Keratinocyte (primary cell): ENCODE measurements around the gene NCAPD3. TPM values are rescaled to one million over a fixed set of nuclear protein-coding genes. Genes with fewer than 3 reads are reported as not detected.
"Not testable (repeated sequence)": the region's sequence is repeated elsewhere in the genome, so short reads cannot be mapped to it uniquely, and the experiment has no call there.

Source experiments
- DNase-seq: peaks from one replicate; pipeline ENCODE4 v3.0.0-alpha.2; 2011; ENCODE audit warnings: low read depth, missing footprints, low spot score
- FAIRE-seq: peaks from 2 replicates; lab custom pipeline; 2011; peaks lifted over from hg19 to GRCh38; lab: Jason Lieb, UNC
- H2AFZ ChIP-seq: 2 replicates; pipeline ENCODE4 v1.6.0; 2012; ENCODE audit warnings: low read length, control low read depth, inconsistent platforms; ENCODE audit not compliant: control insufficient read depth
- H3K27ac ChIP-seq: 2 replicates; pipeline ENCODE4 v1.5.1; 2011; ENCODE audit warnings: low read length; ENCODE audit not compliant: control insufficient read depth, insufficient read depth
- H3K27me3 ChIP-seq: 3 replicates; pipeline ENCODE4 v1.6.0; 2011; ENCODE audit warnings: low read length; ENCODE audit not compliant: control insufficient read depth, insufficient read depth; ENCODE audit errors: extremely low read depth
- H3K36me3 ChIP-seq, 2 experiments: 2 replicates in 1 of 2; 3 replicates in 1 of 2; pipeline ENCODE4 v1.5.1; 2011; ENCODE audit warnings: low read length in 2 of 2, mild to moderate bottlenecking in 1 of 2; ENCODE audit not compliant: control insufficient read depth in 2 of 2, insufficient read depth in 2 of 2; ENCODE audit errors: extremely low read depth in 1 of 2
- H3K4me1 ChIP-seq: 3 replicates; pipeline ENCODE4 v1.5.1; 2011; ENCODE audit warnings: low read length; ENCODE audit not compliant: control insufficient read depth, insufficient read depth; ENCODE audit errors: extremely low read depth
- H3K4me2 ChIP-seq: 3 replicates; pipeline ENCODE4 v1.6.0; 2011; ENCODE audit warnings: low read depth, low read length; ENCODE audit not compliant: control insufficient read depth, insufficient read depth; ENCODE audit errors: extremely low read depth
- H3K4me3 ChIP-seq, 3 experiments: fragments of 200-600 bp in 1 of 3; sonication (generic) in 1 of 3; 2 replicates in 2 of 3; 3 replicates in 1 of 3; pipeline ENCODE4 v1.5.1; 2011 to 2016; ENCODE audit warnings: low read length in 3 of 3, mild to moderate bottlenecking in 3 of 3, control low read depth in 2 of 3, inconsistent platforms in 1 of 3, low read depth in 1 of 3, mixed read lengths in 1 of 3, mixed run types in 1 of 3, moderate library complexity in 1 of 3; ENCODE audit not compliant: control insufficient read depth in 2 of 3, insufficient read depth in 2 of 3; ENCODE audit errors: extremely low read depth in 1 of 3
- H3K79me2 ChIP-seq: 2 replicates; pipeline ENCODE4 v1.6.0; 2012; ENCODE audit warnings: low read length; ENCODE audit not compliant: control insufficient read depth, insufficient read depth
- H3K9ac ChIP-seq: 3 replicates; pipeline ENCODE4 v1.6.0; 2011; ENCODE audit warnings: low read length; ENCODE audit not compliant: control insufficient read depth, insufficient read depth; ENCODE audit errors: extremely low read depth
- H3K9me1 ChIP-seq: 3 replicates; pipeline ENCODE4 v1.6.0; 2011; ENCODE audit warnings: low read length; ENCODE audit not compliant: control insufficient read depth, insufficient read depth; ENCODE audit errors: extremely low read depth
- H3K9me3 ChIP-seq: 2 replicates; pipeline ENCODE4 v1.5.1; 2012; ENCODE audit warnings: low read depth, low read length; ENCODE audit not compliant: control insufficient read depth
- H4K20me1 ChIP-seq: 3 replicates; pipeline ENCODE4 v1.6.0; 2011; ENCODE audit warnings: low read length; ENCODE audit not compliant: control insufficient read depth, insufficient read depth; ENCODE audit errors: extremely low read depth
- EZH2 ChIP-seq: IDR thresholded peaks from one replicate; pipeline ENCODE4 v1.6.1; 2012; ENCODE audit warnings: inconsistent platforms, mild to moderate bottlenecking, low read length, moderate library complexity
- dilution Hi-C: fragments of 300-500 bp; cut with MboI; formaldehyde crosslinking; loops from one replicate; pipeline ENCODE4 v1.7.0; 2020; ENCODE audit warnings: low sequenced_read_pairs; ENCODE audit not compliant: extremely low pct_ligation_motif_present
- polyA plus RNA-seq, 5 experiments: library from polyadenylated mRNA; depleted of rRNA in 3 of 5; stranded (reverse) in 3 of 5; stranded (forward) in 1 of 5; unstranded in 1 of 5; fragments of >200 nt; gene quantifications; 1 replicate in 1 of 5; 2 replicates in 3 of 5; 3 replicates in 1 of 5; pipeline versions ENCODE4 v1.2.1 to v1.2.3, GENCODE V29; 2011 to 2012; ENCODE audit warnings: missing spikeins in 2 of 5, low read depth in 1 of 5, low replicate concordance in 1 of 5
- TF ChIP-seq, protein P1 (sequence below), 3 experiments: IDR thresholded peaks in 1 of 3; conservative IDR thresholded peaks in 1 of 3; optimal IDR thresholded peaks in 1 of 3; 2 replicates in 2 of 3; 3 replicates in 1 of 3; pipeline versions ENCODE3 to v1.5.1; 2011; ENCODE audit warnings: low read length in 3 of 3, mild to moderate bottlenecking in 3 of 3, moderate library complexity in 2 of 3, control low read depth in 1 of 3, inconsistent platforms in 1 of 3; ENCODE audit not compliant: insufficient read depth in 2 of 3; ENCODE audit errors: extremely low read depth in 1 of 3

Gene NCAPD3
- polyA plus RNA-seq, 1 donor (not counting 4 experiments of a cell fraction or from before 2014, with no cell fraction given), result 23.0 TPM

GRCh38 chr11:134258577-134258976, 34.8 kb upstream of the NCAPD3 start:
- no peak overlapping the region for H3K4me3 ChIP-seq
- H3K9ac ChIP-seq, result no peak overlapping the region
- H3K4me1 ChIP-seq, result no peaks in the 10 kb centered on the region
- H3K9me1 ChIP-seq, result peaks cover 2% of the 10 kb centered on the region
- no peak overlapping the region for H3K4me2 ChIP-seq
- H4K20me1 ChIP-seq, result no peaks in the 10 kb centered on the region
- dilution Hi-C loops, result no loop called here
- FAIRE-seq (no peak), DNase-seq (no peak)
- no peaks in the 10 kb centered on the region for H3K9me3 ChIP-seq
- TF ChIP-seq, protein P1, sequence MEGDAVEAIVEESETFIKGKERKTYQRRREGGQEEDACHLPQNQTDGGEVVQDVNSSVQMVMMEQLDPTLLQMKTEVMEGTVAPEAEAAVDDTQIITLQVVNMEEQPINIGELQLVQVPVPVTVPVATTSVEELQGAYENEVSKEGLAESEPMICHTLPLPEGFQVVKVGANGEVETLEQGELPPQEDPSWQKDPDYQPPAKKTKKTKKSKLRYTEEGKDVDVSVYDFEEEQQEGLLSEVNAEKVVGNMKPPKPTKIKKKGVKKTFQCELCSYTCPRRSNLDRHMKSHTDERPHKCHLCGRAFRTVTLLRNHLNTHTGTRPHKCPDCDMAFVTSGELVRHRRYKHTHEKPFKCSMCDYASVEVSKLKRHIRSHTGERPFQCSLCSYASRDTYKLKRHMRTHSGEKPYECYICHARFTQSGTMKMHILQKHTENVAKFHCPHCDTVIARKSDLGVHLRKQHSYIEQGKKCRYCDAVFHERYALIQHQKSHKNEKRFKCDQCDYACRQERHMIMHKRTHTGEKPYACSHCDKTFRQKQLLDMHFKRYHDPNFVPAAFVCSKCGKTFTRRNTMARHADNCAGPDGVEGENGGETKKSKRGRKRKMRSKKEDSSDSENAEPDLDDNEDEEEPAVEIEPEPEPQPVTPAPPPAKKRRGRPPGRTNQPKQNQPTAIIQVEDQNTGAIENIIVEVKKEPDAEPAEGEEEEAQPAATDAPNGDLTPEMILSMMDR (optimal IDR thresholded peaks at IDR 0.05 in 1 of 3, IDR thresholded peaks at IDR 0.05 in 1 of 3, conservative IDR thresholded peaks at IDR 0.05 in 1 of 3; ENCODE audit: extremely low read depth in 1 of 3, insufficient read depth in 2 of 3, low read length in 3 of 3), result no peak
- H3K27me3 ChIP-seq, result no peaks in the 10 kb centered on the region
- H3K79me2 ChIP-seq, result peaks cover 13% of the 10 kb centered on the region
- H3K36me3 ChIP-seq, result peaks cover 21 to 29% of the 10 kb centered on the region in 2 experiments
- H2AFZ ChIP-seq, result no peak overlapping the region
- H3K27ac ChIP-seq, result no peak overlapping the region

DNA sequence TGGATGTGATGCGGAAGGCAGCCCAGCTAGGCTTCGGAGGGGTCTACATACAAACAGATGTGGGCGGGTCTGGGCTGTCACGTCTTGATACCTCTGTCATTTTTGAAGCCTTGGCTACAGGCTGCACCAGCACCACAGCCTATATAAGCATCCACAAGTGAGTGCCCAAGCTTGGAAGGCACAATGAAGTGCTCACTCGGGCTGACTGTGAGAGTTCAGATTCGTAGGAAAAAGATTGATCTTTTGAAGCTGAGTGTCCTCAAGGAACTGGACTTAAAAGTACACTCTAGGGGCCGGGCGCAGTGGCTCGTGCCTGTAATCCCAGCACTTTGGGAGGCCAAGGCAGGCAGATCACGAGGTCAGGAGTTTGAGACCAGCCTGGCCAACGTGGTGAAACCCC, 33.3 kb upstream of the NCAPD3 start:
- dilution Hi-C loops, result no loop called here

GRCh38 chr11:134255184-134255561, 31.4 kb upstream of the NCAPD3 start:
- H3K9me3 ChIP-seq, H3K27me3 ChIP-seq, H3K9ac ChIP-seq, H4K20me1 ChIP-seq, H3K9me1 ChIP-seq, DNase-seq, H3K4me2 ChIP-seq, H3K4me3 ChIP-seq, dilution Hi-C loops, H3K4me1 ChIP-seq, H3K27ac ChIP-seq, FAIRE-seq, H2AFZ ChIP-seq: not testable (repeated sequence)
- peaks cover 17% of the 10 kb centered on the region for H3K79me2 ChIP-seq
- peaks cover 10 to 12% of the 10 kb centered on the region in 2 experiments for H3K36me3 ChIP-seq

More for the DNA sequence above, 33.3 kb upstream of the NCAPD3 start:
- Histone ChIP-seq H3K4me1 (peaks cover 3% of the 10 kb centered on the region), H4K20me1 (no peaks in the 10 kb centered on the region), H3K27ac (no peak overlapping the region), H3K4me2 (no peak overlapping the region), H3K9ac (no peak overlapping the region), H3K27me3 (no peaks in the 10 kb centered on the region), H3K79me2 (peaks cover 15% of the 10 kb centered on the region), H2AFZ (no peak overlapping the region), H3K4me3 (no peak overlapping the region), H3K36me3 (peaks cover 17 to 22% of the 10 kb centered on the region in 2 experiments), H3K9me1 (peaks cover 2% of the 10 kb centered on the region), H3K9me3 (no peaks in the 10 kb centered on the region)
- no peak for TF ChIP-seq EZH2
- TF ChIP-seq, protein P1 (optimal IDR thresholded peaks at IDR 0.05 in 1 of 3, IDR thresholded peaks at IDR 0.05 in 1 of 3, conservative IDR thresholded peaks at IDR 0.05 in 1 of 3; ENCODE audit: extremely low read depth in 1 of 3, insufficient read depth in 2 of 3, low read length in 3 of 3), result no peak
- DNase-seq (no peak), FAIRE-seq (no peak)
